ENCODE measurements around the gene ZNF45. TPM values are rescaled to one million over a fixed set of nuclear protein-coding genes. Genes with fewer than 3 reads are reported as not detected.

The ZNF45 gene
- total RNA-seq, 2 experiments from 2014 or later = 17.0 to 17.1 TPM

GRCh38 chr19:43941209-43941608 is 6.1 kb upstream of the ZNF45 start:
- peaks cover 4% of the 10 kb centered on the region for H3K36me3 Mint-ChIP-seq (ENCODE audit: low read depth)
- peaks cover 9% of the 10 kb centered on the region for H3K27me3 Mint-ChIP-seq
- POLR2A ChIA-PET = no interaction called here
- CTCF ChIA-PET = no interaction called here
- H3K9me3 Mint-ChIP-seq = peaks cover 27% of the 10 kb centered on the region
- H3K4me3 Mint-ChIP-seq = no peak overlapping the region
- no peaks in the 10 kb centered on the region for H3K4me1 Mint-ChIP-seq
- no peak overlapping the region for H3K27ac Mint-ChIP-seq
- no peak for DNase-seq

GRCh38 chr19:43940719-43941118 is 5.6 kb upstream of the ZNF45 start:
- no peak for DNase-seq
- H3K4me3 Mint-ChIP-seq = no peak overlapping the region
- H3K27ac Mint-ChIP-seq = no peak overlapping the region
- peaks cover 31% of the 10 kb centered on the region for H3K9me3 Mint-ChIP-seq
- CTCF ChIA-PET = interaction anchor here (1.1 kb wide), 1 partner anchor 9 kb away, joined by 3 read pairs; no protein-coding TSS in a partner anchor
- peaks cover 3% of the 10 kb centered on the region for H3K4me1 Mint-ChIP-seq
- peaks cover 7% of the 10 kb centered on the region for H3K27me3 Mint-ChIP-seq
- POLR2A ChIA-PET = no interaction called here
- H3K36me3 Mint-ChIP-seq (ENCODE audit: low read depth) = peaks cover 4% of the 10 kb centered on the region

GRCh38 chr19:43939557-43940260 is 4.6 kb upstream of the ZNF45 start:
- Mint-ChIP-seq H3K27ac (no peak overlapping the region), H3K27me3 (peaks cover 6% of the 10 kb centered on the region), H3K4me3 (no peak overlapping the region), H3K36me3 (ENCODE audit: low read depth) (peaks cover 4% of the 10 kb centered on the region), H3K9me3 (peaks cover 31% of the 10 kb centered on the region), H3K4me1 (peaks cover 8% of the 10 kb centered on the region)
- ChIA-PET CTCF (interaction anchor here (1.1 kb wide), 1 partner anchor 10 kb away, joined by 3 read pairs; no protein-coding TSS in a partner anchor), POLR2A (no interaction called here)
- no peak for DNase-seq

- ChIA-PET CTCF (interaction anchor here (1.2 to 1.5 kb wide), 3 partner anchors 9 to 68 kb away, joined by 4 to 5 read pairs (median 4); no protein-coding TSS in a partner anchor), POLR2A (no interaction called here)
- no peak overlapping the region for H3K27ac Mint-ChIP-seq
- H3K9me3 Mint-ChIP-seq = peaks cover 31% of the 10 kb centered on the region
- H3K4me1 Mint-ChIP-seq = peaks cover 21% of the 10 kb centered on the region
- no peaks in the 10 kb centered on the region for H3K27me3 Mint-ChIP-seq
- DNase-seq = no peak
- H3K36me3 Mint-ChIP-seq (ENCODE audit: low read depth) = peaks cover 33% of the 10 kb centered on the region
- peak overlapping the region; percentile 96 for H3K4me3 Mint-ChIP-seq
Measured at GRCh38 chr19:43936188-43936587, 1.1 kb upstream of the ZNF45 start.

GRCh38 chr19:43934055-43934984 is 762 bp downstream of the ZNF45 start:
- Mint-ChIP-seq H3K27ac (peak overlapping the region; percentile 91), H3K4me3 (peak overlapping the region; percentile 96), H3K27me3 (no peaks in the 10 kb centered on the region), H3K36me3 (ENCODE audit: low read depth) (peaks cover 51% of the 10 kb centered on the region), H3K4me1 (peaks cover 21% of the 10 kb centered on the region), H3K9me3 (peaks cover 35% of the 10 kb centered on the region)
- POLR2A ChIA-PET = no interaction called here
- DNase-seq = no peak
- CTCF ChIA-PET = interaction anchor here (1.0 to 1.5 kb wide), 2 partner anchors 11 to 17 kb away, joined by 4 to 5 read pairs; partner anchors contain the start of gene ZNF221

- Mint-ChIP-seq H3K36me3 (ENCODE audit: low read depth) (peaks cover 94% of the 10 kb centered on the region), H3K4me1 (peaks cover 6% of the 10 kb centered on the region), H3K27me3 (no peaks in the 10 kb centered on the region), H3K27ac (no peak overlapping the region), H3K4me3 (no peak overlapping the region), H3K9me3 (peaks cover 31% of the 10 kb centered on the region)
- ChIA-PET POLR2A (no interaction called here), CTCF (no interaction called here)
- no peak for DNase-seq
Measured at GRCh38 chr19:43928820-43929219, 6.3 kb downstream of the ZNF45 start.

GRCh38 chr19:43923875-43924274 is 11.2 kb downstream of the ZNF45 start:
- no peaks in the 10 kb centered on the region for H3K27me3 Mint-ChIP-seq
- CTCF ChIA-PET = interaction anchor here (0.6 to 1.1 kb wide), 3 partner anchors 10 to 1002 kb away, joined by 3 to 4 read pairs (median 4); no protein-coding TSS in a partner anchor
- H3K36me3 Mint-ChIP-seq (ENCODE audit: low read depth) = peaks cover 92% of the 10 kb centered on the region
- peaks cover 37% of the 10 kb centered on the region for H3K9me3 Mint-ChIP-seq
- DNase-seq = no peak
- no peak overlapping the region for H3K4me3 Mint-ChIP-seq
- POLR2A ChIA-PET = no interaction called here
- H3K4me1 Mint-ChIP-seq = no peaks in the 10 kb centered on the region
- H3K27ac Mint-ChIP-seq = no peak overlapping the region

GRCh38 chr19:43914051-43914450 is 21.0 kb downstream of the ZNF45 start:
- H3K27ac Mint-ChIP-seq = no peak overlapping the region
- H3K4me3 Mint-ChIP-seq = no peak overlapping the region
- ChIA-PET POLR2A (no interaction called here), CTCF (interaction anchor here (0.6 to 0.8 kb wide), 3 partner anchors 10 to 222 kb away, joined by 3 read pairs; no protein-coding TSS in a partner anchor)
- no peaks in the 10 kb centered on the region for H3K4me1 Mint-ChIP-seq
- H3K36me3 Mint-ChIP-seq (ENCODE audit: low read depth) = peaks cover 67% of the 10 kb centered on the region
- no peak for DNase-seq
- H3K27me3 Mint-ChIP-seq = no peaks in the 10 kb centered on the region
- H3K9me3 Mint-ChIP-seq = peaks cover 71% of the 10 kb centered on the region

GRCh38 chr19:43913383-43913782 is 21.7 kb downstream of the ZNF45 start:
- Mint-ChIP-seq H3K36me3 (ENCODE audit: low read depth) (peaks cover 60% of the 10 kb centered on the region), H3K27ac (no peak overlapping the region), H3K27me3 (no peaks in the 10 kb centered on the region), H3K4me1 (no peaks in the 10 kb centered on the region), H3K9me3 (peaks cover 72% of the 10 kb centered on the region), H3K4me3 (no peak overlapping the region)
- DNase-seq = no peak
- CTCF ChIA-PET = interaction anchor here (0.6 to 0.8 kb wide), 2 partner anchors 12 to 222 kb away, joined by 3 read pairs; no protein-coding TSS in a partner anchor
- POLR2A ChIA-PET = no interaction called here

GRCh38 chr19:43910884-43911283 is 24.2 kb downstream of the ZNF45 start:
- H3K4me1 Mint-ChIP-seq = no peaks in the 10 kb centered on the region
- ChIA-PET POLR2A (no interaction called here), CTCF (no interaction called here)
- H3K36me3 Mint-ChIP-seq (ENCODE audit: low read depth) = peaks cover 37% of the 10 kb centered on the region
- no peak overlapping the region for H3K4me3 Mint-ChIP-seq
- DNase-seq = no peak
- no peak overlapping the region for H3K27ac Mint-ChIP-seq
- no peaks in the 10 kb centered on the region for H3K27me3 Mint-ChIP-seq
- peaks cover 80% of the 10 kb centered on the region for H3K9me3 Mint-ChIP-seq

- H3K4me1 Mint-ChIP-seq = no peaks in the 10 kb centered on the region
- H3K27me3 Mint-ChIP-seq = no peaks in the 10 kb centered on the region
- CTCF ChIA-PET = no interaction called here
- H3K36me3 Mint-ChIP-seq (ENCODE audit: low read depth) = peaks cover 16% of the 10 kb centered on the region
- H3K4me3 Mint-ChIP-seq = no peak overlapping the region
- no peak for DNase-seq
- H3K27ac Mint-ChIP-seq = no peak overlapping the region
- H3K9me3 Mint-ChIP-seq = peaks cover 75% of the 10 kb centered on the region
- POLR2A ChIA-PET = no interaction called here
Measured at GRCh38 chr19:43908659-43909058, 26.4 kb downstream of the ZNF45 start.

GRCh38 chr19:43906774-43907173 is 28.3 kb downstream of the ZNF45 start:
- POLR2A ChIA-PET = no interaction called here
- peaks cover 11% of the 10 kb centered on the region for H3K36me3 Mint-ChIP-seq (ENCODE audit: low read depth)

GRCh38 chr19:43905897-43906296 is 29.2 kb downstream of the ZNF45 start:
- no peak for DNase-seq
- Mint-ChIP-seq H3K36me3 (ENCODE audit: low read depth) (peaks cover 20% of the 10 kb centered on the region), H3K9me3 (peaks cover 75% of the 10 kb centered on the region), H3K27ac (no peak overlapping the region), H3K4me3 (no peak overlapping the region), H3K27me3 (no peaks in the 10 kb centered on the region), H3K4me1 (peaks cover 17% of the 10 kb centered on the region)
- POLR2A ChIA-PET = no interaction called here
- CTCF ChIA-PET = no interaction called here

More at GRCh38 chr19:43906774-43907173, 28.3 kb downstream of the ZNF45 start:
- peaks cover 74% of the 10 kb centered on the region for H3K9me3 Mint-ChIP-seq
- no peak overlapping the region for H3K4me3 Mint-ChIP-seq
- H3K27ac Mint-ChIP-seq = no peak overlapping the region
- H3K4me1 Mint-ChIP-seq = peaks cover 8% of the 10 kb centered on the region
- no peaks in the 10 kb centered on the region for H3K27me3 Mint-ChIP-seq
- DNase-seq = no peak
- CTCF ChIA-PET = no interaction called here

All from activated CD4-positive, alpha-beta T cell treated with anti-CD3 and anti-CD28 coated beads, Interleukin-2, amount 10 ng/mL, durations not matched to agents 7 days and 5 days (primary cell).